Measurements from ENCODE around the gene TIMP2.

DNA sequence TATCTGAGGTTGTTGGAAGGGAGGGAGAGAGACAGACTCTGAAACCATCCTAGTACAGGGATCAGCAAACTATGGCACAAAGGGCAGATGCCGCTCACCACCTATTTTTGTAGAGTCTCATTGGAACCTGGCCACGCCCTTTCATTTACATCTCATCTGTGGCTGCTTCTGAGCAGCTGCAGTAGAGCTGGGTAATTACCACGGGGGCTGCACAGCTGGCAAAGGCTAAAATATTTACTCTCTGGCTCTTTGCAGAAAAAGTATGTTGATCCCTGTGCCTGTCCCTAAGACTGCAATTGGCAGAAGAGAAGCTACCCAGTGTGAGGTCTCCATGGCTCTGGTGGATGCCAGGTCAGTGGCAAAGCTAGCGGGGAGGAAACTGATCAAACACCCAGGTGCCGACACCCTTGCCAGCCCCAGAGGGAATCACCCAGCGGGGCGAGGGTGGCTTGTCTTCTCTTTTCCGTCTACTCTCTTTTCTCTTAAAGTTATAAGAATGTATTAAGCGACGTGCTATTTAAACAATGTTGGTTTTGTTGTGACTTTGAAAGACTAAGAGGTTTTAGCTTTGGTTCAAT is 36.2 kb downstream of the TIMP2 start:
- TF ChIP-seq, protein P1, sequence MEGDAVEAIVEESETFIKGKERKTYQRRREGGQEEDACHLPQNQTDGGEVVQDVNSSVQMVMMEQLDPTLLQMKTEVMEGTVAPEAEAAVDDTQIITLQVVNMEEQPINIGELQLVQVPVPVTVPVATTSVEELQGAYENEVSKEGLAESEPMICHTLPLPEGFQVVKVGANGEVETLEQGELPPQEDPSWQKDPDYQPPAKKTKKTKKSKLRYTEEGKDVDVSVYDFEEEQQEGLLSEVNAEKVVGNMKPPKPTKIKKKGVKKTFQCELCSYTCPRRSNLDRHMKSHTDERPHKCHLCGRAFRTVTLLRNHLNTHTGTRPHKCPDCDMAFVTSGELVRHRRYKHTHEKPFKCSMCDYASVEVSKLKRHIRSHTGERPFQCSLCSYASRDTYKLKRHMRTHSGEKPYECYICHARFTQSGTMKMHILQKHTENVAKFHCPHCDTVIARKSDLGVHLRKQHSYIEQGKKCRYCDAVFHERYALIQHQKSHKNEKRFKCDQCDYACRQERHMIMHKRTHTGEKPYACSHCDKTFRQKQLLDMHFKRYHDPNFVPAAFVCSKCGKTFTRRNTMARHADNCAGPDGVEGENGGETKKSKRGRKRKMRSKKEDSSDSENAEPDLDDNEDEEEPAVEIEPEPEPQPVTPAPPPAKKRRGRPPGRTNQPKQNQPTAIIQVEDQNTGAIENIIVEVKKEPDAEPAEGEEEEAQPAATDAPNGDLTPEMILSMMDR (IDR thresholded peaks at IDR 0.05): no peak
- no peak for TF ChIP-seq POLR2A (IDR thresholded peaks at IDR 0.05)
